Natural killer cell treated with Interleukin-12 subunit alpha and Interleukin-12 subunit beta and Interleukin-15 and Interleukin-18, amount 100 ng/mL, for 72 hours (primary cell): ENCODE measurements around the gene MED12L. TPM values are rescaled to one million over a fixed set of nuclear protein-coding genes. Genes with fewer than 3 reads are reported as not detected.
"Not testable (repeated sequence)": the region's sequence is repeated elsewhere in the genome, so short reads cannot be mapped to it uniquely, and the experiment has no call there.

Experiments used
- ATAC-seq, 2 donors: fragments of 150-1000 bp; cut with Tn5 transposase in 1 of 2; sonication (Bioruptor Pico), chemical (Tn5 transposase) in 1 of 2; 2 replicates each; pipeline ENCODE4 v1.10.0; 2021
- DNase-seq: peaks from one replicate; pipeline ENCODE4 v3.0.0; 2022; ENCODE audit warnings: low spot score
- H3K27ac Mint-ChIP-seq, 2 donors: 1 replicate in 1 of 2; 2 replicates in 1 of 2; pipeline ENCODE4 v1.8.0; 2022; ENCODE audit warnings: mixed read lengths in 2 of 2, mild to moderate bottlenecking in 1 of 2, moderate library complexity in 1 of 2
- H3K27me3 Mint-ChIP-seq, 2 donors: 1 replicate in 1 of 2; 2 replicates in 1 of 2; pipeline ENCODE4 v1.8.0; 2022; ENCODE audit warnings: mixed read lengths in 2 of 2
- H3K36me3 Mint-ChIP-seq: one replicate; pipeline ENCODE4 v1.8.0; 2022; ENCODE audit warnings: mixed read lengths
- H3K4me1 Mint-ChIP-seq, 2 donors: 1 replicate in 1 of 2; 2 replicates in 1 of 2; pipeline ENCODE4 v1.8.0; 2022; ENCODE audit warnings: low read depth in 2 of 2, mixed read lengths in 2 of 2, mild to moderate bottlenecking in 1 of 2
- H3K4me3 Mint-ChIP-seq: one replicate; pipeline ENCODE4 v1.8.0; 2022; ENCODE audit warnings: mixed read lengths
- H3K9me3 Mint-ChIP-seq: 2 replicates; pipeline ENCODE4 v1.8.0; 2022; ENCODE audit warnings: mixed read lengths
- total RNA-seq, 2 donors: library from RNA; stranded (reverse); gene quantifications; one replicate each; pipeline ENCODE4 v1.2.3, GENCODE V29; 2022

The MED12L gene
- total RNA-seq, 2 donors from 2014 or later = 1.7 to 2.8 TPM

GRCh38 chr3:151165226-151165625, 79.8 kb downstream of the MED12L start:
- ATAC-seq (no peak), DNase-seq (no peak)
- Mint-ChIP-seq H3K4me1 (peaks cover 8 to 13% of the 10 kb centered on the region in 2 donors), H3K36me3 (no peaks in the 10 kb centered on the region), H3K27me3 (no peaks in the 10 kb centered on the region), H3K9me3 (no peaks in the 10 kb centered on the region), H3K4me3 (no peak overlapping the region), H3K27ac (no peak overlapping the region)

DNA sequence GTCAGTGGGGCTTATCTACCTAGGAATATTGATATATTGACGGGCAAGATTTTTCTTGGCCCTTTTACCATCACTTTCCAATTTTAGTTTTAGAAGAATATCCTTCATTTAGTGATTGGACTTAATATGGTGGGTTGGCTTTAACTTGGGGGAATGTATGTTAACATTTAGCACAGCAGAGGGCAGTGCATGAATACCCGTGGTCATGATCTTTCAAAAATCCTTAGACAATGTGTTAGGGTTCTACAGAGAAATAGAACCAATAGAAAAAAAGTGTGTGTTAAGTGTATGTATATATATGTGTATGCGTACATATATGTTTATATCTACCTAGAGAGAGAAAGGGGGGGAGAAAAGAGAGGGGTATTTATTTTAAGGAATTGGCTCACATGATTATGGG, 80.7 kb downstream of the MED12L start:
- peaks cover 17 to 23% of the 10 kb centered on the region in 2 donors for H3K4me1 Mint-ChIP-seq
- DNase-seq (no peak), ATAC-seq (no peak)
- H3K27me3 Mint-ChIP-seq = no peaks in the 10 kb centered on the region
- H3K9me3 Mint-ChIP-seq = no peaks in the 10 kb centered on the region
- H3K27ac Mint-ChIP-seq = no peak overlapping the region
- no peak overlapping the region for H3K4me3 Mint-ChIP-seq
- H3K36me3 Mint-ChIP-seq = no peaks in the 10 kb centered on the region

DNA sequence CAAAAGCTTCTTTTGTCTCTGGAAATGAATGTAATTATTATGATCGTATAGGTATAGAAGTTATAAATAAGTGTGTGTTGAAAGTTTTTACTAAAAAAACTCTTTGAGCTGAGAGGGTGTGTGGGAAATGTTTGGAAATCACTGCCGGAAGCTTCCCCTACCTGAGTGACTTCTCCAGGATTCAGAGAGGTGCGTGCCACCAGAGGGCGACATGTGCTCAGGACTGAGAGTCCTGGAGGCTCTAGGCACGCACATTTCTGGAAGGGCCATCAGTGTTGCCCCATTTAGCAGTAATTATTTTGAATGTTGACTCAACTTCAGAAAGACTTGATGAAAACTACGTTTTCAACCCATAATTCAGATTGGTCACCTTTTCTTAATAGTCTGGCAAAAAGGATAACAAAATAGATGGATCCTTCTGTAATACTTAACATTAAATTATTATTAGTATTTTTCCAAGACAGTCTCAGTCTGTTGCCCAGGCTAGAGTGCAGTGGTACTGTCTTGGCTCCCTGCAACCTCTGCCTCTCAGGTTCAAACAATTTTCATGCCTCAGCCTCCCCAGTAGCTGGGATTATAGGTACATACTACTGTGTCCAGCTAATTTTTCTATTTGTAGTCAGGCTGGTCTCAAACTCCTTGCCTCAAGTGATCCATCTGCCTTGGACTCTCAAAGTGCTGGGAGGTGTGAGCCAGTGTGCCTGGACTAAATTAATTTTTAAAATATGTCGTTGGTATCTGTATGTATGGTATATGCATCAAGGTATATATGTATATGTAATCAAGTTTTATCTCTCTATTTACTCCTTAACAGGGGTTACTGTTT, 83.0 kb downstream of the MED12L start:
- ATAC-seq = peak; percentile 74 to 80
- Mint-ChIP-seq H3K4me3 (no peak overlapping the region), H3K27me3 (no peaks in the 10 kb centered on the region), H3K36me3 (no peaks in the 10 kb centered on the region), H3K9me3 (no peaks in the 10 kb centered on the region), H3K4me1 (peaks cover 26 to 37% of the 10 kb centered on the region in 2 donors), H3K27ac (no peak overlapping the region)
- DNase-seq = peak; percentile 74

DNA sequence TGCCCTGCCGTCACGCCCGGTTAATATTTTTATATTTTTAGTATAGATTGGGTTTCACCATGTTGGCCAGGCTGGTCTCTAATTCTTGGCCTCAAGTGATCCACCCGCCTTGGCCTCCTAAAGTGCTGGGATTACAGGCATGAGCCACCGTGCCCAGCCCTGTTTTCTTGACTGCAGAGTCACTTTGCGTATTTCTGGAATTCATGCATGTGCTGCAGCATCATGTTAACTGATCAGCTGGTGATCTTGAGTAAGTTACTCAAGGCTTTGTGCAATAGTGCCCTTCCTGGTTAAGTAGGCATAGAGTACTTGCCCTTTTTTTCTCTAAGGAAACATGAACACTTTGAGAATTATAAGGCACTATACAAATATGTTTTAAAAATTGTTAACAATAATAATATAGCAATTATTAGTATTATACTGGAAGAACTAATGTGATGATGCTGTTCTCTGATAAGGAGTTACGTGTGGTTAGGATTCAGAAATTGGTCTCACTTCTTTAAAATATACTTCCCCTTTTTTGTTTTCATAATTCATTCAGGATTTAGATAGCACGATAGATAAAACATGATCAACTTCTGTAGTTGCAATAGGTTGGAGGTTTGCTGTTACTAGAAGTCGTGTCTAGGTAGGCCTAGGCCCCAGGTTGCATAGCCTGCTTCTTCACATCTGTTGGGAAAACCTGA, 83.9 kb downstream of the MED12L start:
- Mint-ChIP-seq H3K27me3 (no peaks in the 10 kb centered on the region), H3K27ac (peak overlapping the region; percentile 88 to 91), H3K4me3 (peak overlapping the region; percentile 73), H3K4me1 (peaks cover 26 to 37% of the 10 kb centered on the region in 2 donors), H3K36me3 (no peaks in the 10 kb centered on the region), H3K9me3 (no peaks in the 10 kb centered on the region)
- ATAC-seq (no peak), DNase-seq (no peak)

DNA sequence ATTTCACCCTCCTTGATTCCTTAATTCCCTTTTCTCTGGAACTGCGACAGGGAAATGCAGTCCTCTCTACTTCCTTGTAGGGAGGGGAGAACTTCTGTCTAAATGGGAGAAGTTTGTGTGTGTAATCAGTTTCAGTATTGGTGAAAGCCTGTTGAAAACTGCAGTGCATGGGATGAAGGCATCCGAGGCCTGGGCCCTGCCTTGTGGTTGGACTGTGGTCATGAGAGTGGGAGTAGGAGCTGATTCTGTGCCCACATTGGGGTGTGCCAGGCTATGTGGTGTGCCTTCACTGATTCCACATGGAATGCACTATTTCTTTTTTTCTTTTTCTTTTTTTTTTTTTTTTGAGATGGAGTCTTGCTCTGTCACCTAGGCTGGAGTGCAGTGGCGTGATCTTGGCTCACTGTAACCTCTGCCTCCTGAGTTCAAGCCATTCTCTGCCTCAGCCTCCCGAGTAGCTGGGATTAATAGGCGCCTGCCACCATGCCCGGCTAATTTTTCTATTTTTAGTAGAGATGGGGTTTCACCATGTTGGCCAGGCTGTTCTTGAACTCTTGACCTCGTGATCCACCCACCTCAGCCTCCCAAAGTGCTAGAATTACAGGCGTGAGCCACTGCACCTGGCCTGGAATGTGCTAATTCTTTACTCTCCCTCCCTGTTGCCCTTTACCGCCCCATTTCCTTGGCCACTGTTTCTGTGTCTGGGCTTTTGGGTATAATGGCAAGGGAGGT, 84.7 kb downstream of the MED12L start:
- H3K9me3 Mint-ChIP-seq, DNase-seq, H3K27me3 Mint-ChIP-seq, H3K36me3 Mint-ChIP-seq: not testable (repeated sequence)
- Mint-ChIP-seq H3K27ac (peak overlapping the region; percentile 88 to 91), H3K4me3 (peak overlapping the region; percentile 73), H3K4me1 (peaks cover 26 to 37% of the 10 kb centered on the region in 2 donors)
- ATAC-seq = peak; percentile 53 to 61

- ATAC-seq (peak; percentile 78 to 92), DNase-seq (no peak)
- Mint-ChIP-seq H3K36me3 (no peaks in the 10 kb centered on the region), H3K9me3 (no peaks in the 10 kb centered on the region), H3K4me3 (peak overlapping the region; percentile 73), H3K27me3 (no peaks in the 10 kb centered on the region), H3K27ac (peak overlapping the region; percentile 88 to 91), H3K4me1 (peaks cover 26 to 37% of the 10 kb centered on the region in 2 donors)
These were observed 85.8 kb downstream of the MED12L start for GRCh38 chr3:151171145-151171757.

- Mint-ChIP-seq H3K4me3 (no peak overlapping the region), H3K4me1 (peaks cover 23 to 30% of the 10 kb centered on the region in 2 donors), H3K27ac (no peak overlapping the region), H3K9me3 (no peaks in the 10 kb centered on the region), H3K36me3 (no peaks in the 10 kb centered on the region), H3K27me3 (no peaks in the 10 kb centered on the region)
- DNase-seq (no peak), ATAC-seq (no peak)
These were observed 88.9 kb downstream of the MED12L start for GRCh38 chr3:151174351-151174750.

DNA sequence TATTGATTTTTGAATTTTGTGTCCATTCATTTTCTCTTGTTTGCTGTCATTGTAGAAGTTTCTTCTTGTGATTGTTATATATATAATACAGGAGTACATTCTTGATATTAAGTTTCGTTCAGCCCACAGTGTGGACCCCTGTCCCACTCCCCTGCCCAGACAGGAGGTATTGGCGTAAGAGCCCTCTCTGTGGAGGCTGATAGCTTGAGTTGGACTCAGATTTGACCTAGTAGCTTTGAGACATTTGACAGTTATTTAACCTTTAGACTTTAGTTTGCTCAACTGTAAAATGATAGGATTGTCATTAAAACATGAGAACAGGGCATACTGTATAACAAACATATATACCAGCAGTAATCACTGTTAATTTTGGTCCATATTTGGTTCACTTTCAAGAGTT, 90.5 kb downstream of the MED12L start:
- no peak for ATAC-seq
- Mint-ChIP-seq H3K4me1 (peaks cover 11 to 17% of the 10 kb centered on the region in 2 donors), H3K9me3 (no peaks in the 10 kb centered on the region), H3K27ac (no peak overlapping the region), H3K4me3 (no peak overlapping the region), H3K36me3 (no peaks in the 10 kb centered on the region), H3K27me3 (no peaks in the 10 kb centered on the region)
- no peak for DNase-seq

DNA sequence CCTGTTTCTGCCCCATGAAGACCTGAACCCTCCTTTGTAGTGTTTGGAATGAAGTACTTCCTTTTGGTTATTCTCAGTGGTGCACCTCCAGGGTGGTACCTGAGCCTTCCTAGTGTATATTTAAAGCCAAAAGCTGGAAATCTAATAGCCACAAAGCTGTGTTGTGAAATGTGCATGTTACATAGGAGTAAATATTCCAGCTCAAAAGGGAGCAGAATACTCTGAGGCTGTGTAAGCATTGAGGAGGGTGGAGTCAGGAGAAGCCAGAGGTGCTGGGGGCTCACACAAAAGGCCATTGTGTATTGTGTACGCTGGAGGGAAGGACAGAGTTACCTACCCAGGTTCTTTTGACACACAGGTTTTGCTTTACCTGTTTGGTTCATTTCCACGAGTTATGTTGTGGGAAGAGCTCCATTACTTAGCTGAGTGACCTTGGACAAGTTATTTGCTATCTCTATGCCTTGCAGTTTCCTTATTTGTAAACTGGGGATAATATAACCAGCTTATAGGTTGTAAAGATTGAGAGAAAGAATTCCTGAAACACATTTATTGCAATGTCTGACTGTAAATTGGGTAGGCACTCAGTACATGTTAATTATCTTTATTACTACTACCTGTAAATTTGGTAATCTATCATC, 92.9 kb downstream of the MED12L start:
- no peak overlapping the region for H3K27ac Mint-ChIP-seq
- H3K9me3 Mint-ChIP-seq = no peaks in the 10 kb centered on the region
- H3K4me1 Mint-ChIP-seq = peaks cover 3 to 10% of the 10 kb centered on the region in 2 donors

DNA sequence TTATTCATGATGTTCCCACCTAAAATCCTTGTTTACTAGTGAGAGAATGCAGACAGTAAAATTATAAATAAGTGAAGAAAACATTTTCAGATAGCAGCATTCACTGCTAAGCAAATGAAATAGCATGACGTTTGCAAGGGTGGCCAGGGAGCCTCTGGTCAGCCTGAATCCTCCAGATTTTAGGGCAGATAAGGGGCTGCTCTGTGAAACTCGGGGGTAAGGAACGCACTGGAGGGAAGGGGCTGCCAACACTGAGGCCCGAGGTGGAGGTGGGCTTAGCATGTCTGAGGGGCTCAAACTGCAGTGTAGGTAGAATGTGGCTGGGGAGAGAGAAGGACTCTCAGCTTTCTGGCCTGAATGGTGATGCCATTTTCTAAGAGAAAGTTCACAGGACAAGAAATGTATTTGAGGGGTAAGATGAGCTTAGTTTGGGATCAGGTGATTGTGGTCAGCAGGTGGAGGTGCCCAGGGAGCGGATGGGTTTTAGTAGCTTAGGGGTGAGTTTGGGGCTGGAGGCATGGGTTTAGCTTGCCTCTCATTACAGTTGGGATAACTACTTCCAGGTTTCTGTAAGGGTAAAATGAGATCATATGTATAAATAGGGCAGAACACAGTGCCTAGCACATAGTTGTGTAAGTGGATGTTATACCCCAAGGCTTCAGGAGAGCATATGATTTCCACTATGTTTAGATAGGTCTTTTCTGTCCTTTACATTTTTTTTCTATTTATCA, 97.0 kb downstream of the MED12L start:
- Mint-ChIP-seq H3K36me3 (no peaks in the 10 kb centered on the region), H3K4me1 (peaks cover 5 to 23% of the 10 kb centered on the region in 2 donors), H3K4me3 (no peak overlapping the region), H3K27ac (peak overlapping the region in 1 of 2 donors; percentile 34), H3K27me3 (no peaks in the 10 kb centered on the region), H3K9me3 (no peaks in the 10 kb centered on the region)
- ATAC-seq (no peak), DNase-seq (no peak)

More for the DNA sequence above, 92.9 kb downstream of the MED12L start:
- DNase-seq (no peak), ATAC-seq (no peak)
- Mint-ChIP-seq H3K4me3 (no peak overlapping the region), H3K36me3 (no peaks in the 10 kb centered on the region), H3K27me3 (no peaks in the 10 kb centered on the region)

DNA sequence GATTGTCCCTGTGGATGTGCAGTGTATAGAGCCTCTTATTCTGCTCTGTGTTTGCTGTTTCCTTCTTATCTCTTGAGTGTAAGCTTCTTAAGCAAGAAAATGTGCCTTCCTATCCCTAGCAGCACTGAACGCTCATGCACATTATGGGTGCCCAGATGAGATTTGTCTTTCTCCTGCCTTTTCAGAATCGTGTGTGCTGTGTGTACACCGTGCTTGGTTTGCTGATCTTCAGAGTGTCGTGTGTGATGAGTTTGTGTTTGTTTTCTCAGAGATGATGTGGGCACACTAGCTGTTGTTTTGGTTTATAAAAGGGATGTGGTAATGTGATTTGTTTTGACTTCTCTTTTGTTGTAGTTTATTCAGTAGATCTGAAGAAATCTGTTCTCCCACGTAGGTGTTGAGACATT, 97.8 kb downstream of the MED12L start:
- peaks cover 5 to 23% of the 10 kb centered on the region in 2 donors for H3K4me1 Mint-ChIP-seq
- no peaks in the 10 kb centered on the region for H3K27me3 Mint-ChIP-seq
- no peaks in the 10 kb centered on the region for H3K36me3 Mint-ChIP-seq
- no peaks in the 10 kb centered on the region for H3K9me3 Mint-ChIP-seq
- ATAC-seq (peak in 1 of 2 donors; percentile 36), DNase-seq (no peak)
- H3K27ac Mint-ChIP-seq = peak overlapping the region; percentile 30 to 34
- H3K4me3 Mint-ChIP-seq = peak overlapping the region; percentile 68

DNA sequence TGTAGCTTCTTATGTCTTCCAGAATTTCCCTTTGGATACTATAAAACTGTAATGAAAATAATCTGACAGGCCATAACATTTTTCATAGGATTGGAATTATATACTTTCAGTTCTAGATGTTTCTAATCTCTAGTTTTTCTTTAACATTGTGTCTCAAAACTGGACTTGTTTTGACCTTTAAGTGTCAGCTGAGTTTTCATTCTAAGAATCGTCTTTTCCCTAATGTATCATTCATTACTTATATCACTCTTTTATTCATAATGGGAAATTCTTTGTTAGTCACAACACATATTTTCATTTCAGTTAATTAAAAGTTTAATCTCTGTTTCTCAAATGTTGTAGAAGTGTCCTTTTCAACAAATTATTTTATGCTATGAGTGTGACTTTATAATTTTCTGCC, 105.6 kb downstream of the MED12L start:
- H3K27me3 Mint-ChIP-seq = no peaks in the 10 kb centered on the region
- H3K4me3 Mint-ChIP-seq = peak overlapping the region; percentile 70
- ATAC-seq (no peak), DNase-seq (no peak)
- peaks cover 6% of the 10 kb centered on the region for H3K36me3 Mint-ChIP-seq
- peak overlapping the region; percentile 63 to 89 for H3K27ac Mint-ChIP-seq
- H3K9me3 Mint-ChIP-seq = no peaks in the 10 kb centered on the region
- H3K4me1 Mint-ChIP-seq = peaks cover 0 to 43% of the 10 kb centered on the region in 2 donors
